Measurements from ENCODE around the gene PDE9A. TPM values are rescaled to one million over a fixed set of nuclear protein-coding genes. Genes with fewer than 3 reads are reported as not detected.

The PDE9A gene
- polyA plus RNA-seq, 4 donors: 7.3 to 41.0 (median 38.6) TPM

DNA sequence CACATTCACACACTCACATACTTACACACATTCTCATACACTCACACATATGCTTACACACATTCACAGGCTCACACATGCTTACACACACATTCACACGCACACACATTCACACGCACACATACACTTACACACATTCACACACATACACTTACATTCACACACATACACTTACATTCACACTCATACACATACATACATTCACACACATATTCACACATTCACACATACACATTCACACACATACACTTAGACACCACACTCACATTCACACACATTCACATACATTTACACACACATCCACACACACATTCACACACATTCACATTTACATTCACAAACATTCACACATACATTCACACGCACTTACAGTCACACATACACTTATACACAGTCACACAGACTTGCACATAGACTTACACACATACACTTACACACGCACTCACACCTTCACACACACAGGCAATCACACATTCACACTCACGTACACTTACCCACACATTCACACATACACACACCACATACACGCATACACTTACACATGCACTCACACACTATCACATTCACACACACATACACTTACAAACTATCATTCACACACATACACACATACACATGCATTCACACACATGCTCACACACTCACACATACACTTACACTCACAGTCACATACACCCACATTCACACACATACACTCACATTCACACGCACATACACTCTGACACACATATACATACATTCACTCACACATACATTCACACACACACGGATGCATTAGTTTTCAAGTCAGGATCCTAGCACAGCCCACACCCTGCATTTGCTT, 16.8 kb downstream of the PDE9A start:
- no peak for DNase-seq (ENCODE audit: low read depth in 4 of 4, low spot score in 3 of 4)

DNA sequence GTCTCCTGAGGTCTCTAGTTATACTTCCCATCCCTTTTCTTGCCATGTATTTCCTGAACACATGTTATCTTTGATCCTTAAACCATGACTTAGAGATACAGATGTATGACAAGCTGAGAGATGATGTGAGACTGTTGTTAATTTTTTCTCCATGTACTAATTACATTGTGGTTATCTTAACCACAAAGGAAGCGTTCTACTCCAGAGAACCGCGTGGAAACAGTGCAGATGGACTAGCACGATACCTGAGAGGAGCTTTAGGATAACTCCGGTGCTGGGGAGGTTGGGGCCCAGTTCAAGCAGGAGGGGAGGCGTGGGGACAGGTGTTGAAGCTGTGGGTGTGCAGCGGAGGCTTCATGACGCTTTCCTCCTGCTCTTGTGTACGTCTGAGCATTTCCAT, 17.5 kb downstream of the PDE9A start:
- DNase-seq (ENCODE audit: low read depth in 4 of 4, low spot score in 3 of 4): no peak

DNA sequence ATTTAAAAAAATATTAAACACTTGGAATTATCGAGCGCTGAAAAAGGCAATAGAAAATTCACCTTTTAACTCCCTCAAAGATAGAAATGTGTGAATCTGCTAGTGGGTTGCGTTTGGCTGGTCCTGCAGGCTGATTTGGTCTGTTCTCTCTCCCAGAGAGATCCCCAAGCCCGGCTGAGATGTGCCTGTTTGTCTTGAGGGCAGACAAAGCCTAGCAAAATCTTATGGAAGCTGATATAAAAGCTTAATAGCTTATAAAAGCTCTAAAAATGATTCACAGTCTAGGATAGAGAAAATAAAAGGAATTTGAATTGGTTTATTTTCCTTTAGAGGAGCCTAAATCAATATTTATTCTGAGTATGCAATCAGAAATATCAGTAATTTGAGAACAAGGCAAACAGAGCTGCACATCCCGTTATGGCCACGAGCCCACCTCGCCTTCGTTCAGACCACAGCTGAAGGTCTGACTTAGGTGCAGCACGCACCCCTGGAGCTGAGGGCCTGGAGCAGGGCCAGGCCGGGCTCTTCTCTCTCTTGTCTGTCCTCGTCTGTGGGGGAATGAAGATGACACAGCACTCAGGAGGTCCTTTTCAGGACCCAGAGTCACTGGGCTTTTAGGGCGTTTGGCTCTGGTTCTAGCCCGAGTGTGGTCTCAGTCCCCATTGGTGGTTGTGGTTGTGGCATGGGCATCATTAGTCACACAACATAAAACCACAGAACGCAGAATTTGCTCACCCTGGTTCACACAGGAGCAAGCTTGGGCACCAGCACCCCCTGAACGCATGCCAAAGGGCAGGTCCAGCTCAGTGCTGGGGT, 18.6 kb downstream of the PDE9A start:
- no peak for DNase-seq (ENCODE audit: low read depth in 4 of 4, low spot score in 3 of 4)

DNA sequence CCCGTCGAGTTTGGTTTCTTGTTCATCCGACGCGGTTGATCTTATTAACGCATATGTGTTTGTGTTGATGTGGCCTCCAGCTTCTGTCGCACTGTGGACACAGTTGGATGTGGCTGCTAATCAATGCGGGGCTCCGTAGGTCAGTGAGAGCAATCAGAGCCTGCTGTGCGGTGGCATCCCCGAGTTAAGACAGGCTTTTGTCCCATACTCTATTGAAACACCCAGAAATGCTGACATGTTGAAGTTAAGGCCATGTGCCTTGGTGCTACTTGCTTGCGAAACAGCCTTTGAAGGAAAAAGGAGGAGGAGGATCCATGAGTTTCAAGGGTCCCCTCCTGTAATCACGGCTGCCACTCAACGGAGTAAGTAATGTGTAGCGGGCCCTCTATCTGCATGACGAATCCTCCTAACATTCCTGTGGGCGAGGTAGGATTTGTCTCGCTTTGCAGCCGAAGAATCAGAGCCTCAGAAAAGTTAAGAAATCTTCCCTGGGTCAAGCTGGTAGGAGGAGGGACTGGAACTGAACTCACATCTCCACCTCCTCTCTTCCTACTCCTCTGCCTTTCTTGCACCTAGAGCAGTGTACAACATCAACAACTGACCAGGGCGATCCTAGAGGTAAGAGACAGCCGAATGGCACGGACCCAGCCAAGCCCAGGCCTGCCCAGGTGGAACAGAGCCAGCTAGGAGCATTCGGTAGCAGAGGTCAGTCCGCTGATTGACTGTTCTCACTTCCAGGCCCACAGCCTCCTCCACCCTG, 19.5 kb downstream of the PDE9A start:
- DNase-seq (ENCODE audit: low read depth in 4 of 4, low spot score in 3 of 4): no peak

DNA sequence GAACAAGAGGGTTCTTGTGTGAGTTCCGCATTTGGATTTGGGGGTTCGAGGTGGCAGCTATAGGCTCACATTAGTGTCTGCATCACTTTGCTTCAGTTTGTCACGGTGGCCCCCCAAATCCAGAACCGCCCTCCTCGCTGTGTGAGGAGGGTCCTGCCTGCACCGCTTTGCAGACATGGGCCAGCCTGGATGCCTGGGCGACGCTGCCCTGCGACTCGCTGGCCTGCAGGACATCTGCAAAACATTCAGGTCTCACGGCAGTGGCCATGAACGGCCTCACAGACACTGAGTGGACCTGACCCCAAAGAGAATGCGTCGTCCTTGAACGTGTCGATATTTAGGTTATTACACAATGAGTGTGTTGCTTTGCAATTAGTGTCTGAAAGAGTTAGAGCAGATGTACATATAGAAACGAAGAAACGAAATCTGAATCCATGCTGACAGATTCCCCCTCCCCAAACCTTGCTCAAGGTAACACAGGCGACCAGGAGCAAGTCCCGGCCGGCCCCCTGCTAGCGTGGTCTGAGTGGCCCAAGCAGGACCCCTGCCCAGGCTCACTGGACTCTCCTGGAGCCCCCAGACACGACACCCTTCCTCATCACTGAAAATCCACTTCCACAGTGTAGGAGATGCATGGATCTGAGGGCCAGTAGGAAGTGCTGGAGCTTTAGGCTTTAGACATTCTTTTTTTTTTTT, 20.4 kb downstream of the PDE9A start:
- no peak for DNase-seq (ENCODE audit: low read depth in 4 of 4, low spot score in 3 of 4)

DNA sequence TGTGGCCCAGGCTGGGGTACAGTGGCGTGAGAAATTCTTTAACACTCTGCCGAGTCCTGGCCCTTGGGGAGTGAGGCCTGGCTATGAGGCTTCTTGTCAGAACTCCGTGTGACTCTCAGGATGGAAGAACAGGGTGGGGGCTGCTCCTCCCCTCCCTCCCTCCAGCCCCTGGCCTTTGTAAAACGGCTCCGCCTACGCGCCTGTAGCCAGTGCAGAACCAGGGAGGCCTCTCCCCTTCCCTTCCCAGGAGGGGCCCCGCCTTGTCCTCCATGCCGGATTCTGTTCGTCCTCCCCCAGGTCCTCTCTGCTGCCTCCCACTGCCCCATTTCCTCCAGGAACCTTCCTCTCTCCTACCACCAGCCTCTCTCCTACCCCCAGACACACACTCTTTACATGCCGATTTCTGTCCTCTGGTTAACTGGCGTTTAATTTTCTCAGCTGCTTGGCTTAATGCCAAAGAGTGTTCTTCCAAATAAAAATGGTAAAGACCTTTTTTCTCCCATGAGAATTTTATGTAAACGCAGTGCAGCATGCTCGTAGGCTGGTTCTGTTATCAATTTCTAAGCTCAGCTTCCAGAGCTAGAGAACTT, 21.0 kb downstream of the PDE9A start:
- no peak for DNase-seq (ENCODE audit: low read depth in 4 of 4, low spot score in 3 of 4)

DNA sequence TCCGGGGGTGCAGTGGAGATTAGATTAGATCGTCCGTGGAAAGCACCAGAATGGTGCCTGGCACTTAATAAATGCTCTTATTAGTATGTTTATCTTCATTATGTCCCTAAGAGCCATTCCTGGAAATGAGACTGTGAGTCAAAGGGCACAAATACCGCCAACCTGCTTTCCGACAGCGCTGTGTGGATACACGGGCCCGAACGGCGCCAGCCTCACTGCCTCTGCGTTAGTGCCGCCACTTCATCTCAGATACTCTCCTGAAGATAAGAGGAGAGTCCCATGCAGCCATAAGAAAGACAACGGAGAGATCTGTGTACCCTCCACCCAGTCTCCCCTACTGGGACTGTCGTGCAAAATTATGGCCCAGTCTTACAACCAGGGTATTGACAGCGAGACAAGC, 22.0 kb downstream of the PDE9A start:
- DNase-seq (ENCODE audit: low read depth in 4 of 4, low spot score in 3 of 4): no peak

DNA sequence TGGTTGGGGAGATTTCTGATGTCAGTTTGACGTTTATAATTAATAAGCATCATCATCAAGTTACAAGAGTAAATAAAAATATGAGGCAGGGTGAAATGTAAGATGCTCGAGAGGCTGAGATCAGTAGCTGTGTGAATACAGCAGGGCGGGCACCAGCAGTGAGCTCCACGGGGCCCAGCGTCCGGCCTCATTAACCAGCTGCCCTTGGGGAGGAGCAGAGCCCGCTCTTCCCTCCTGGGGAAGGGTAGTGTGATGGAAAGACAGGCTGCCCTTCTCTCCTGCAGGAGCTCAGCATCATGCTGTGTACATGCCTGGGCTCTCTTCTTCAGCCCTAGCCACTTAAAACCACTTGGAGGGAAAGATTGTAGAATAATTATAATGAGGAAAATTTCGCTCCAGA, 23.4 kb downstream of the PDE9A start:
- no peak for DNase-seq (ENCODE audit: low read depth in 4 of 4, low spot score in 3 of 4)

DNA sequence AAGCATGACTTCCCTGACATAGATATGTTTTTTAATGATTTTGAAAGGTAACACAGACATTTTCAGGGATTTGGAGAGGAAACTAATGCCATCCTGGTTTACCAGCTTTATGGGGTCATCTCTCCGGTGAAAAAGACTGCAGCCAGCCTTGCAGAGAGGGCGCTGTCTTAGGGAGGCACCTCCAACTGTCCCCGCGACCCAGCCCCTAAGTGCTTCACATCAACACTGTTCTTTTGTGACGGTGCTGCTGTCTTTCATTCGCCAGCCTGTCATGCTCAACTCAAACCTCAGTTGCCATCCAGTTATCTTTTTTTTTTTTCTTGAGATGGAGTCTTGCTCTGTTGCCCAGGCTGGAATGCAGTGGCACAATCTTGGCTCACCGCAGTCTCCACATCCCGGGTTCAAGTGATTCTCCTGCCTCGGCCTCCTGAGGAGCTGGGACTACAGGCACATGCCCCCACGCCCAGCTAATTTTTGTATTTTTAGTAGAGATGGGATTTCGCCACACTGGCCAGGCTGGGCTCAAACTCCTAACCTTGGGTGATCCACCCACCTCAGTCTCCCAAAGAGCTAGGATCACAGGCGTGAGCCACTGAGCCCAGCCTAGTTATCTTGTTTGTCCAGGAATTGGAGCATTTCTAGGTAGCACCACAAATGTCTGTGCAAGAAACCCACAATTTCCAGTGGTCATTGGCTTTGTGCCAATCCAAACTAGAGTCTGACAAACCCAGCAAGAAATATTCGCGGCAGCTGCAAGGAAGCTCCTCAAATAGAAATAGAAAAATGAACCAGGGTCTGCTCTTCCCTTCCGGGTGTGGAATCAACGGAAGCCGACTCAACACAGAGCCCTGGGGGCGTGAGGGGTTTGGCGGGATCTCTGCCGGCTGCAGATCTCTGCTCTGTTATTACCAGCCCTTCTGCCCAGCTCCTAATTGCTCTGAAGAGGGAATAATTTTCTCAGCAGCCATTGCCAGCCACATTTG, 24.2 kb downstream of the PDE9A start:
- DNase-seq (ENCODE audit: low read depth in 4 of 4, low spot score in 3 of 4): no peak

DNA sequence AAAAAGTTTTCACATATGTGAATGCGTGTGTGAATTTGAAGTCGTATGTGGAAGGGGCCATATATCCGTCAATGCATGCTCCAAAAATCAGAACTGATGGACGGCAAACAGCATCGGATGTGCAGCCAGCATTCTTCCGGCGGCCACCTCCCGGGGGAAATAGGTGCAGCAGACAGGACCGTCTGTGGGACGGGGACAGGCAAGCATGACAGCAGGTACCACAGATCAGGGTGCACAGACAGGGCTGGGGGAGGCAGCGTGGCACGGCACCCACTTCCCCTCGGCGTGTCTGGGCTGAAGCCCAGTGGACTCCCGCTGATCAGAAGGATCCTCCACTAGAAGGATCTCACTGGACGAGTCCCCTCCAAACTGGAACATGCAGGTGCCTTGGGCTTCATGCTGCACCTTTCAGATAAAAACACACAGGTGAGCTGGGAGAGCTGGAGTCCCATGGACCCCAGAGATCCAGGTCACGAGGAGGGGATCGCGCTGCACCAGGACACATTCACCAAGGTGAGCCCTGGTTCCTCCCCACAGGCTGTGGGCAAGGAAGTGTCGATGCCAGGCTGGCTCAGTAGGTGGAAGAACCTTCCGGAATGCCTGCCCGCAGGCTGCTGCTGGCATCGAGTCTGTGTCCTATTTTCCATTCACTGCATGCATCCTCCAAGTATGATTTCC, 25.3 kb downstream of the PDE9A start:
- no peak for DNase-seq (ENCODE audit: low read depth in 4 of 4, low spot score in 3 of 4)

DNA sequence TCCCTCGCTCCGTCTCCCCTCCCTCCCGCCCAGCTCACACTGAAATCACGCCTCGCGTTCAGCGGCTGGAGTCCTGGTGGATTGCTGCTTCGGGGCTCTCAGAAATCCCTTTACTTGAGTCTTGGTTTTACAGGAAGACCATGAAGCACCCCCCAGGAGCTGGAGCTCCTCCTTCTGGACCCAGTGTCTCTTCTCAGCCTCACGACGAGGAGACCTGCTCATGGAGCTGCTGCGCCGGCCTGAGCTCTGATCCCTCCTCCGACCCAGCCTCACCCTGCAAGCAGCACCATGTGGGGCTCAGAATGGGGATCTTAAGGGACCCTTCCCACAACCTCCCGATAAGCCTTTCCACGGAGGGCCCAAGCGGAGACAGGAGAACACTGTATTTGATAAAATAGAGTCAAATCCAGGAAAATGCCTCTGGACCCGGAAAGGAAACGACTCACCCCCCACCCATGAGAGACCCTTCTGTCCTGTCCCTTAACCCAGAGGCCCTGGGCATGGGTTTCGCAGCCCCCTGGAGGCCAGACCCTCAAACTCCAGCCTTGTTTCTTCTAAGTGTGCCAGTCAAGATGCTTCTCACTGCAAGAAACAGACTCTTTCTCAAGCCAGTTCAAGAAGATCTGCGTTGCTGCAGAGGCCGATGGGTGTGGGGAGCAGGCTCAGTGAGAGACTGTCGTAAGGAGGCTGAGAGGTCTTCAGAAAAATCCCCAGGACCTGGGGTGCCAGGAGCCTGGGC, 26.1 kb downstream of the PDE9A start:
- DNase-seq (ENCODE audit: low read depth in 4 of 4, low spot score in 3 of 4): no peak

DNA sequence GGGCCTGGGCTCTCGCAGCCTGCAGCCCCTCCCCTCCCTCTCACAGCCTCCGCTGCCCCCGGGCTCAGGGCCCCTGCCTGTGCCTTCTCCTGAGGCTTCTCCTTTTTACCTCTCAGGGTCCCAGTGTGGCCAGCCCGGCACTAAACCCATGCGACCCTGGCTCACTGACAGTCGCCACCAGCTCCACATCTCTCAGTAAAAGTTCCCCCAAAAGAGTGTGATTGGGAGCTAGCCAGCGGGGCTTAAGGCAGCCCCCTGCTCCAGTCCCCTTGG, 26.6 kb downstream of the PDE9A start:
- DNase-seq (ENCODE audit: low read depth in 4 of 4, low spot score in 3 of 4): no peak

DNA sequence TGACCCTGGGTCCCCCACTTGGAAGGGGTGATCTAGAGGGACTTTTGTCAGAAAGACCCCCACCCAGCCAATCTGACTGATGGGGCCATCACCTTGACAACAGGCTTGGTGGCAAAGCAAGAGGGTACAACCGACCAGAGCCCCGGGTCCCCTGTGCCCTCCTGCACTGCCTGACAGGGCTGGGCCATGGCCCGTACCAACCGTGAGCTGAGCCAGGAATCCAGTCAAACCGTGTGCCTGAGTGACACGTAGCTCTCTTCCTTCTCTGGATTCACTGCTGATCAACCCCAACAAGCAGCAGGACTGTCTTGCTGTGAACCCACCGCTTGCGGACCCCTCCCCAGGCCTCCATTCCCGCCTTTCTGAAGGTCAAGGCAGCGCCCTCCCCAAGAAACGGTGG, 27.0 kb downstream of the PDE9A start:
- no peak for DNase-seq (ENCODE audit: low read depth in 4 of 4, low spot score in 3 of 4)

DNA sequence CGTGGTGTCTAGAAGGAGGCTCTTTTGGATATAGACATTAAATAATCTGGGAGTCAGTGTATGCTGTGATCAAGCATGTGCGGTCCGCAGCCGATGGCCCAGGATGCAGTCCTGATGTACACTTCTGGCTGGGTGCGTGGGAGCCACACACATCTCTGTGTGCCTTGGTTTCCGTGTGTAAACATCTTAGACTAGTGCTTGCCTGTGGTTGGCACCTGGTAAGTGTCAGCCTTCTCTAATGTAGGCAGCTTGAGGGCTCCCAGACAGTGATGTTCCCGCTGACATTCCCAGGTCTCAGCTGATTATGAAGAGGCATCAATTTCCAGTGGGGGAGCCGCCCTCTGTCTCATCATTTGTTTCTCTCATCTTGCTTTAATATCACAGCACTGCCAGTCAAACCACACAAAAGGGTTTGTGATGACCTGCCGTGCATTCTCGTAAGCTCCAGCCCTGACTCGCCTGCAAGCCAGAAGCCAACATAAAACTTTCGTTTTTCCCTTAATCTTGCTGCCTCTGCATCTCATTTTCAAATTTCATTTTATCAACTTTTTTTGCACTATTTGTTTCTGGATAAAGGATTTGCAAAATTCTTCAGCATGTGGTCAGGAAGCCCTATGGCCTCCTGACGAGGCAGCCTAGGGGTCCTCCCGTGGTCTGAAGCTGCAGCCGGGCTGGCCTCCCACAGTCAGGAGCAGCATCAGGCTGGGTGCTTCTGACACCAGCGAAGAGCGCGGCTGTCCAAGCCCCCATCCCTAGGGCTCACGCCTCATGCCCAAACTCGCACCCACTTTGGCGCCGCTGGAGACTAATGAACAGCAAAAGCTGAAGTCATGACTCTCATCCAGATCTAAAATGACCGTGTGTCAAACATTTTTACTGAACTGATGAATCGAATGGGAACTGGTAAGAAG, 28.1 kb downstream of the PDE9A start:
- no peak for DNase-seq (ENCODE audit: low read depth in 4 of 4, low spot score in 3 of 4)

DNA sequence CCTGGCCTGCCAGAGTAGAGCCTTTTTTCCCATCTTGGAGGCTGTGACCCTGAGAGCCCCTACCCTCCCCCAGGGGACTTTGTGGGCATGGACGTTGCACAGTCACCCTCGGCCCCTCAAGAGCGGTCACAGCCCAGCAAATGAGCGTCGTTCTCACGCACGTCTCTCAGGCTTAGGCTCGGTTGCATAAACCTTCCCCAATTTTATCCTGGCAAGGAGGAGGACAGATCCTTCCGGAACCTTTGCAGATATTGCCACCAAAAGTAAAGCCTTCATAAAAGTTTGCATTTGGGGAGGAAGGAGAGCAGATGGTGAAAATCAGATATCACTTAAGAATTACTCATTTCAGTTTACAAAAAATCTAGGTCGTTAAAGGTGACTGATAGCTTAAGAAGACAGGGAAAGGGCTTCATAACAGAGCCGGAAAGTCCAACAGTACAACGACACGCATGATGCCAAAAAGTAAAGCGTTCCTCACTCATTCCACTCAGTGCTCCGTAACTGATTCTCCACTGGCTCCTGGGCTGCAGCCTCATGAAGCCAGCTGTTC, 29.3 kb downstream of the PDE9A start:
- no peak for DNase-seq (ENCODE audit: low read depth in 4 of 4, low spot score in 3 of 4)

DNA sequence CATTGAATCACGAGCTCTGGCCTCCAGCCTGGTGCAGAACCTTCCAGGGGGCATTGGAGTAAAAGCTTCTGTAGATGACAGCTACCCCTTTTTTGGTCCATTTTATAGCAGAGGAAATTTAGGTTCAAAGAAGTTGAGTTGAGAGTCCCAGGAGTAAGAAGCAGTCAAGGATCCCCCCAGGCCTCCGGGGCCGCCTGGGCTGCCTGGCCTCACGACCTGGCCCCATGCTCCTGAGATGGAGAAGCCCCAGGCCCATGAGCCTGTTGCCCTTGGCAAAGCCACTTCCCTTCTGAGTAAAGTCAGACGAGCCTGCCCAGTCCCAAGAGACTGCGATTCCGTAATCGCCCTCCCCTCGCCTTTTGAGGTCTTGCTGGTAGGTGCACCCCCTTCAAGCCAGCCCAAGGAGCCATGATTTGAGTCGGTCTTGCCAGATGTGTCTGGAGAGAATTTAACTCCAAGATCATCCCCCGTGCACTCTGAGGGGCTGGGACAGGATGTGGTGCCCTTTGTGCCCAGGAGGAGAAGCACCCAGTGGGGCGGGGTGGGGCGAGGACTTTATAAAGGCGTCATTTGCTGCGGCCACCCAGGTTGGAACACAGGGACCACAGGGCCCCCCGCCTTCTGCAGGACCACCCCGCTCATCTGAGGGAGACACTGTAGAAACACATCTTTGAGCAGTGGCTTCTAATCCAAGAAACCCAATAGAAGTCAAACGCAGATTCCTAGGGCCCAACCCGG, 30.1 kb downstream of the PDE9A start:
- DNase-seq (ENCODE audit: low read depth in 4 of 4, low spot score in 3 of 4): no peak
